GM19193 (cell line): ENCODE results near the gene ABCB7.

Source experiments
- POLR2A ChIP-seq: IDR thresholded peaks from 4 replicates; pipeline ENCODE4 v1.6.1; 2011; ENCODE audit not compliant: insufficient read depth, insufficient read length; ENCODE audit errors: extremely low read depth

The ABCB7 gene

DNA sequence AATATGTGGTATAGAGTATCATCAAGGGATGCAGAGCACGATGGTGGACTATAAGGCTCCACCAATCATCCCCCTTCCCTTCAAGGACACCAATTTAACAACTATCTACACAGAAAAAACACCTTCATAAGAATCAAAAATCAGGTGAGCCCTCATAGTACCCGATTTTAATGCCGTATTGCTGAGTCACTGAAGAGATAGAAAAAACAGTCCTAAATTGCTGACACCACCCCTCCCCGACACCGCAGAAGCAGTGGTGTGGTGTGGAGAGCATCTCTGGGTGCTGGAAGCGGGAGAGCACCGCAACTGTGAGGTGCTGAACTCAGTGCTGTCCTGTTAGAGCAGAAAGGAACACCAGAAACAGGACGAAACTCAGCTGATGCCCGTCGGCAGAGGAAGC lies 49.3 kb downstream of the ABCB7 start:
- TF ChIP-seq POLR2A = no peak

DNA sequence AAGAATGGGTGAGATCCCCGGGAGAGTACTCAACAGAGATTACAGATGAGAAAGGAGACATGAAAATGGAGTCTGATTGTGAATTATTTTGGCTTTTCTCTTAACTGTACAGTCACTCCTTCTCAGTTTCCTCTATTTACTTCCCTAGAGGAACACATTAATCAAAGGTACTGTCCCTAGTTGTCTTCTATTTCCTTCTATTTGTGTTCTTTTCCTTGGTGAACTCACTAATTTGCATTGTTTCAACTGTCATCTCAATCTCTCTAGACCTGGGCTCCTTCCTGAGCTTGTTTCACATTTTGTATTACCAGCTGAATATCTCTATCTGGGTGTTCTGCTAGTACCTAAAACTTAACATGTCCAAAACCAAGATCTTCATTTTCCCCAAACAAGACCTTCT lies 59.8 kb downstream of the ABCB7 start:
- TF ChIP-seq POLR2A = no peak

DNA sequence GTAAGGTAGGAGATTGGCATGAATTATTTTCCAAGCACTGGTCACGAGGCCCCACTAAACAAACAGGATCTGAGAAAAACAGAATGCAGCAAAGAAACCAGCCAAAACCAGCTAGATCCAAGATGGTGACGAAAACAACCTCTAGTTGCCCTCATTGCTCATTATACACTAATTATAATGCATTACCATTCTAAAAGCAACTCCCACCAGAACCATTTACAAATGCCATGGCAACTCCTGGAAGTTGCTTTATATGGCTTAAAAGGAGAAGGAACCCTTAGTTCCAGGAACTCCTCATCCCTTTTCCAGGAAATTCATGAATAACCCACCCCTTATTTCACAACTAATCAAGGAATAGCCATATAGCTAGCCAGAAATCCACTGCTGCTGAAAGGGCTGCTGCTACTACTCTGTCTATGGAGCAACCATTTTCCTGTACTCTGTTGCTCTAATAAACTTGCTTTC lies 69.3 kb downstream of the ABCB7 start:
- no peak for TF ChIP-seq POLR2A

DNA sequence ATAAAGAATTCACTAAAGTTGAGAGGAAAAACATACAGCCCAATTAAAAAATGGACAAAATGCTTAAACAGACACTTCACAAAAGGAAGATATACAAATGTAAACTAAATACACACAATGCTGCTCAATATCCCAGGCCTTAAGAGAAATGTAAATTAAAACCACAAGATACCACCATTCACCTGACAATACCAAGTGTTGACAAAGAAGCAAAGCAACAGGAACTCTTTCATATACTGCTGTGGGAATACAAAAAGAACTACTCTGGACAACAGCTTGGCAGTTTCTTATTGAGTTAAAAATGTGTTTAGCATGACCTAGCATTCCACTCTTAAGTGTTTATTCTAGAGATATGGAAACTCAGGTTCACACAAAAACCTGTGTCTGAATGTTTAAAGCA lies 71.3 kb downstream of the ABCB7 start:
- no peak for TF ChIP-seq POLR2A

DNA sequence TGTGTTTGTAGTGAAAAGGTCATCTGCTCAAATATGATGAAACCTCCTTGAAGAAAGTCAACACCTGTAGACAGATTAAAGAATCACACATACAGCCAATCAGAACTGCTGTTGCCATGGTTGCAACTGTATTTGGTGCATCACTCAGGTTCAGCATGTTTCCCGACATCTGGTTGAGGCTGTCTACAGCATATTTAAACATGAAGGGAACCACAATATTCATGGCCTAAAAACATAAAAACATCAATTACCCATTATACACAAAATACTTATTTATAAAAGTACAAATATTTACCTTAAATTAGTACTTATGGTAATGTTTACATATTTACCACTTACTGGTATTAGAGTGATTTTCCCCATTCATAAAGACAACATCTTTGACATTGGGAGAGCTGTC lies 79.7 kb downstream of the ABCB7 start:
- no peak for TF ChIP-seq POLR2A

DNA sequence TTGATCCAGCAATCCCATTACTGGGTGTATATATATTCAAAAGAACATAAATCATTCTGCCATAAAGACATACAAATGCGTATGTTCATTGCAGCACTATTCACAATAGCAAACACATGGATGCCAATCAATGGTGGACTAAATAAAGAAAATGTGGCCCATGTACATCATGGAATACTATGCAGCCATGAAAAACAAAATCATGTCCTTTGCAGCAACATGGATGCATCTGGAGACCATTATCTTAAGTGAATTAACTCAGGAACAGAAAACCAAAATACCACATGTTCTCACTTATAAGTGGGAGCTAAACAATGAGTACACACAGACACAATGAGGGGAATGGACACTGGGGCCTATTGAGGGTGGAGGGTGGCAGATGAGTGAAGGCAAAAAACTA lies 81.6 kb downstream of the ABCB7 start:
- no peak for TF ChIP-seq POLR2A

DNA sequence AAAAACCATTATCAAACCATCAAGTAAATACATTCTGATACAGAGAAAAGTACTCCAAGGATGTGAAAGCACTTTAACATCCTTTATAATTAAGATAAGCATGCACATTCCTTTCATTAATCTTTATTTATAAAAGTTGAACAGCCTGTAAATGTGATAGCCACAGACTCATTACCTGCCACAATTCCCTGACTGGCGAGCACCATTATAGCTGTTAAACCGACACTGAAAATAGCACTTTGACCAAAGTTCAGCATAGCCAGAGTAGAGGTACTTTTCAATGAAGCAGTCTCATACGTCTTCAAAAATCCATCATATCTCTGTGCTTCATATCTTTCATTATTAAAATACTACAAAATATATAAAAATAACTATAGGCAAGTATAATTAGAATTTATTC lies 84.7 kb downstream of the ABCB7 start:
- no peak for TF ChIP-seq POLR2A

DNA sequence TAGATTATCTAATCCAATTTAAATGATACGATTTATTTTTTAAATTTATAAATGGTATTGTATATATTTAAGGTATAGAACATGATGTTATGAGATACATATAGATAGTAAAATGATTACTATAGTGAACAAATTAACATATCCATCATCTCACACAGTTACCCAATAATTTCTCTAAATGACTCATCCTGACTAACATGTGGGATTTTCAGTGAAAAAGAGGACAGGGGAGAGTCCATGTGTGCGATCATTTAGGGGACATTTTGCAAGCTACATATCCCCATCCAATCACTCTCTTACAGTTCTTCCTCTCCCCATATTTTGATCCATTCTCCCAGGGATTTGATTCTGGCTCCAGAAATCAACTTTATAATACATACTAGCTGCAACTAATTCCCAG lies 88.2 kb downstream of the ABCB7 start:
- TF ChIP-seq POLR2A = no peak

DNA sequence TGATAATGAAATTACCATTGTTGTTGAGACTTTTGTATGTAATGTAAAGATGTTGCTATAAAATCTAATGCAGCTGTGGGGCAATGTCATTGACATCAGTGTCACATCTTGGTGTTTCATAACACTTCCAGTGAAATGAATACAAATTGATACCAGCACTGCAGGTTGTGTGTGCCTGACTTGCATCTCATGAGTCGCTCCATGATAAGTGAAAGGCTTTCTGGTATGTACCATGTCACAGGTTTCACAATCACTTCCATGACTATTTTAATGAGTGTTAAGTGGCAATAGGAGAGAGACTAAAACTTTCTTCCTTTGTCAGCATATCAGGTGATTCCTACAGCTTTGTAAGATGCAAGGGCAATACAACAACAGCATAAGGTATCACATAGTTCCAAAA lies 94.4 kb downstream of the ABCB7 start:
- TF ChIP-seq POLR2A = no peak

DNA sequence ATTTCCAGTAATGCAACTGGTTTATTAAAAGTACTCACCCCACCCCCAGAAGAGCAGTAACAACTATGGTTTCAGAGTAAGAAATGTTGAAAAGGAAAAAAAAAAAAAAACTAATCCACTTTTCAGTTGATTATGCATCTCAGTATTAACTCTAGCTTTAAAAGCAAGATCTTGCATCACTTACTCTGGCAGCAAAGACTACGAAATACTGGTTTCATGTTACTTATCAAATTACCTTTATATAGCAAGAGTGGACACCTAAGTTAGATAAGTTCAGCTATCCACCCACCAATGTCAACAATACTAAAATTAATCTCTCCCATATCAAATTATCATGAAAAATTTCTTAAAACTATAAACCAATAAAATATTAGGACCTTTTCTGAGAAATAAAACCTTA lies 105.0 kb downstream of the ABCB7 start:
- no peak for TF ChIP-seq POLR2A

DNA sequence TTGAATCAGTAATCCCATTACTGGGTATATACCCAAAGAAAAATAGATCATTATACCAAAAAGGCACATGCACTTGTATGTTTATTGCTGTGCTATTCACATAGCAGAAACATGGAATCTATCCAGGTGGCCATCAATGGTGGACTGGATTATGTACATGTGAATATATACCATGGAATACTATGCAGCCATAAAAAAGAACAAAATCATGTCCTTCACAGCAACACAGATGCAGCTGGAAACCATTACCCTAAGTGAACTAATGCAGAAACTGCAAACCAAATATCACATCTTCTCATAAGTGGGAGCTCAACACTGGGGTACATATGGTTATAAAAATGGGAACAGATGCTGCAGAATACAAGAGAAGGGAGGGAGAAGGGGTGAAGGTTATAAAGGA lies 110.7 kb downstream of the ABCB7 start:
- TF ChIP-seq POLR2A = no peak

DNA sequence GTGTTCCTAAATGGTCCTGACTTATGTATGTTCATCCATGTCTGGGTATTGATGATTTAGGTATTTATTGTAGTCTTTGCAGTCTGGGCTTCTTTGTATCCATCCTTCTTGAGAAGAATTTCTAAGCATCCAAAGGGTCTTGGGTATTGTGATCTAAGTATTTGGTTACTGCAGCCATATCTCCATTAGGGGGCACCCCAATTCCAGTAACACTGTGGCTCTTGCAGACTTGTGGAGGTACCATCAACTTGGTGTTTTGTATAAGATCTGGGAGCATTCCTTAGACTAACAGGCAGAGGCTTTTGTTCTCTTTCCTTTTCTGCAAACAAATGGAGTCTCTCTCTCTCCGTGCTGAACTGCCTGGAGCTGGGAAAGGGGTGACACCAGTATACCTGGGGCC lies 117.2 kb downstream of the ABCB7 start:
- TF ChIP-seq POLR2A = no peak
